CD4-positive, CD25-positive, alpha-beta regulatory T cell (primary cell): ENCODE data around the gene ARHGAP44. TPM values are rescaled to one million over a fixed set of nuclear protein-coding genes. Genes with fewer than 3 reads are reported as not detected.

ENCODE experiments used
- ATAC-seq, 2 donors: fragments of 150-1000 bp; cut with Tn5 transposase; one replicate each; pipeline ENCODE4 v1.10.0; 2021; ENCODE audit warnings: low read depth in 2 of 2, moderate number of reproducible peaks in 2 of 2, moderate library complexity in 1 of 2
- DNase-seq, 3 donors: peaks; one replicate each; pipeline versions ENCODE4 v3.0.0 to v3.0.0-alpha.2; 2012 to 2022; ENCODE audit warnings: mixed read lengths in 1 of 3
- H3K27ac ChIP-seq: one replicate; pipeline ENCODE4 v1.7.0; 2013; ENCODE audit warnings: mild to moderate bottlenecking, low read length; ENCODE audit not compliant: insufficient read depth, poor library complexity, severe bottlenecking
- H3K27me3 ChIP-seq: one replicate; pipeline ENCODE4 v1.7.0; 2013; ENCODE audit warnings: low read length; ENCODE audit not compliant: control insufficient read depth, insufficient read depth
- H3K36me3 ChIP-seq: one replicate; pipeline ENCODE4 v1.7.0; 2013; ENCODE audit warnings: mild to moderate bottlenecking, low read length, moderate library complexity; ENCODE audit not compliant: control insufficient read depth, insufficient read depth
- H3K4me1 ChIP-seq: 2 replicates; pipeline ENCODE4 v1.7.0; 2013; ENCODE audit warnings: mild to moderate bottlenecking, low read length; ENCODE audit not compliant: insufficient read depth, control insufficient read depth, poor library complexity, severe bottlenecking
- H3K4me3 ChIP-seq: one replicate; pipeline ENCODE4 v1.7.0; 2013; ENCODE audit warnings: low read depth, mild to moderate bottlenecking, low read length, moderate library complexity
- H3K9me3 ChIP-seq, 2 experiments: 1 replicate in 1 of 2; 2 replicates in 1 of 2; pipeline ENCODE4 v1.7.0; 2013; ENCODE audit warnings: low read length in 2 of 2, mild to moderate bottlenecking in 1 of 2, moderate library complexity in 1 of 2; ENCODE audit not compliant: control insufficient read depth in 2 of 2
- H3K27ac Mint-ChIP-seq, 3 donors: one replicate each; pipeline ENCODE4 v1.8.0; 2020 to 2022; ENCODE audit warnings: mild to moderate bottlenecking in 3 of 3, mixed read lengths in 3 of 3, moderate library complexity in 2 of 3
- H3K27me3 Mint-ChIP-seq: one replicate; pipeline ENCODE4 v1.8.0; 2022; ENCODE audit warnings: mild to moderate bottlenecking, mixed read lengths
- H3K36me3 Mint-ChIP-seq: one replicate; pipeline ENCODE4 v1.8.0; 2020; ENCODE audit warnings: mixed read lengths
- H3K4me1 Mint-ChIP-seq, 4 donors: one replicate each; pipeline ENCODE4 v1.8.0; 2020 to 2022; ENCODE audit warnings: mixed read lengths in 4 of 4, mild to moderate bottlenecking in 1 of 4
- H3K4me3 Mint-ChIP-seq, 4 donors: one replicate each; pipeline ENCODE4 v1.8.0; 2020 to 2022; ENCODE audit warnings: mild to moderate bottlenecking in 4 of 4, mixed read lengths in 4 of 4, moderate library complexity in 3 of 4
- H3K9me3 Mint-ChIP-seq, 7 donors: one replicate each; pipeline ENCODE4 v1.8.0; 2020 to 2022; ENCODE audit warnings: mixed read lengths in 7 of 7, mild to moderate bottlenecking in 3 of 7, moderate library complexity in 2 of 7
- polyA plus RNA-seq, 4 donors: library from polyadenylated mRNA; unstranded; fragments of 300-500 nt; fragmentation: Illumina TruSeq; gene quantifications; one replicate each; pipeline ENCODE4 v1.2.3, GENCODE V29; 2021
- total RNA-seq: library from RNA; stranded (reverse); gene quantifications from one replicate; pipeline ENCODE4 v1.2.3, GENCODE V29; 2022

The ARHGAP44 gene
- total and polyA plus RNA-seq, 5 donors from 2014 or later: 0.10 to 0.95 TPM; not detected in 3

GRCh38 chr17:12979826-12980500 lies 190.7 kb downstream of the ARHGAP44 start:
- Histone ChIP-seq H3K36me3 (no peaks in the 10 kb centered on the region), H3K4me1 (no peaks in the 10 kb centered on the region), H3K27me3 (peaks cover 2% of the 10 kb centered on the region), H3K27ac (no peak overlapping the region), H3K9me3 (no peaks in the 10 kb centered on the region), H3K4me3 (no peak overlapping the region)
- ATAC-seq (no peak), DNase-seq (no peak)
- Mint-ChIP-seq H3K27me3 (peaks cover 8% of the 10 kb centered on the region), H3K4me3 (no peak overlapping the region), H3K27ac (no peak overlapping the region), H3K9me3 (no peaks in the 10 kb centered on the region), H3K4me1 (no peaks in the 10 kb centered on the region), H3K36me3 (no peaks in the 10 kb centered on the region)

DNA sequence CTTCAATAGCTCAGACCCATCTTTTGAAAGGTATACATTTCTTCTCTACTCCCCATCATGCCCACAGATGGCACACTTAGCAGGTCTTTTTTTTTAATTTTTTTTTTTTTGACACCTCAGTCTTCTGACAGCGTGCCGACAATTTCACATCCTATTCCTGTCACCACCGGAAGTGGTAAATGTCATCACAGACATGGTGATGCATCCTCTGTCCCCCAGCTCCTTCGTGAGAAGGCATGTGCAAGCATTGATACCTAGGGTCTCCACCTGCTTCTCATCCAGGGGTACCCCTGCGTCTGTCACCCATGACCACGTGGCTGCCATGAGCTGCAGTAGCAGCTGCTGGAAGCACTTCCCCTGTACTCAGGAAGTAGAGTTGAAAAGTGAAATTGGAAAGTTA lies 192.9 kb downstream of the ARHGAP44 start:
- no peak overlapping the region for H3K27ac ChIP-seq
- H3K4me1 ChIP-seq: no peaks in the 10 kb centered on the region
- H3K4me3 ChIP-seq: no peak overlapping the region
- H3K9me3 Mint-ChIP-seq: no peaks in the 10 kb centered on the region
- no peaks in the 10 kb centered on the region for H3K9me3 ChIP-seq
- no peak overlapping the region for H3K4me3 Mint-ChIP-seq
- DNase-seq (no peak), ATAC-seq (no peak)
- H3K4me1 Mint-ChIP-seq: no peaks in the 10 kb centered on the region
- peak overlapping the region in 1 of 3 donors; percentile 43 for H3K27ac Mint-ChIP-seq
- peaks cover 2% of the 10 kb centered on the region for H3K27me3 ChIP-seq
- no peaks in the 10 kb centered on the region for H3K36me3 ChIP-seq
- H3K36me3 Mint-ChIP-seq: no peaks in the 10 kb centered on the region
- H3K27me3 Mint-ChIP-seq: peaks cover 2% of the 10 kb centered on the region

- Histone ChIP-seq H3K27ac (no peak overlapping the region), H3K4me3 (no peak overlapping the region), H3K36me3 (no peaks in the 10 kb centered on the region), H3K4me1 (no peaks in the 10 kb centered on the region), H3K9me3 (no peaks in the 10 kb centered on the region), H3K27me3 (no peaks in the 10 kb centered on the region)
- no peak for ATAC-seq
- no peaks in the 10 kb centered on the region for H3K36me3 Mint-ChIP-seq
- no peak overlapping the region for H3K4me3 Mint-ChIP-seq
- H3K4me1 Mint-ChIP-seq: peaks cover 0 to 3% (median 0%) of the 10 kb centered on the region in 4 donors
- no peaks in the 10 kb centered on the region for H3K9me3 Mint-ChIP-seq
- H3K27me3 Mint-ChIP-seq: no peaks in the 10 kb centered on the region
- no peak overlapping the region for H3K27ac Mint-ChIP-seq
- no peak for DNase-seq
These were observed 194.9 kb downstream of the ARHGAP44 start for GRCh38 chr17:12983991-12984884.

DNA sequence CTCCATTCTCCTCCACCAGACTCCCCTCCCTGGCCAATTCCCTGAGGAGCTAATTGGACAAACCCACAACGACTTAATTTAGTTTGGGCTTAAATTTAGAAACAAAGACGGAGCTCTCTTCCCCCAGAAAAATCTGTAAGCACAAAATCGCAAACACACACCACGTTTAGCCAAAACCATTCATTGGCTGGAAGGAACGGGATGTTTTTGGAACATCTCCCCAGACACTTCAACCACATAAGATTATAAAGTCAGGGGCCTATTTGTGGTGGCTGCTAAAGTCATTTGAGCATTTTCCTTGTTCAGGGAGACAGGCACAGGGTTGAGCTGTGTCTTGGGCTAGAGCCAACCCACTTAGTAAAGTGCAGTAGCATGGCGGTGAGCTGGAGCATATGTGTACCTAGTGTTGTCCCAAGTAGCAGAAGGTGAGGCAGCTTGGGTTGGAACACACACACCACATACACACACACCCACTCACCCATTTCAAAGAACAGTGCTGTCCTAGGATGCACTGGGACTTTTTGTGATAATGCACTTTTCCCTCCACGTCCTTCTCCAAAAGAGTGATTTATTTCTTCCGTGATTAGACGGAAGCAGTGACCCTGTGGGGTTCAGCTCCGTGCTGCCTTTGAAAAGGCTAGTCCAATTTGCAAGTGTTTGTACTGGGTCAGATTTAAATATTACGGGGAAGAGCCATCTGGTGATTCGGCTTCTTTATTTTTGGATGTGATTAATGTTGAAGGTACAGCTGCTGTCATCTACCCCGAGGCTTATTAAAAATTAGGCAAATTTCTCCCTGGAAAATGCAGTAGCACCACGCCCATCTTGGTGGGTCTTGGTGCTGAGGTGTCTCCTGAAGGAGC lies 196.4 kb downstream of the ARHGAP44 start:
- H3K27ac ChIP-seq: no peak overlapping the region
- no peak overlapping the region for H3K4me3 ChIP-seq
- H3K4me1 Mint-ChIP-seq: peaks cover 0 to 3% (median 0%) of the 10 kb centered on the region in 4 donors
- no peak overlapping the region for H3K27ac Mint-ChIP-seq
- H3K9me3 Mint-ChIP-seq: no peaks in the 10 kb centered on the region
- no peaks in the 10 kb centered on the region for H3K9me3 ChIP-seq
- no peaks in the 10 kb centered on the region for H3K27me3 ChIP-seq
- H3K27me3 Mint-ChIP-seq: no peaks in the 10 kb centered on the region
- no peak for DNase-seq
- ATAC-seq: no peak
- H3K36me3 Mint-ChIP-seq: no peaks in the 10 kb centered on the region
- no peak overlapping the region for H3K4me3 Mint-ChIP-seq
- H3K36me3 ChIP-seq: peaks cover 6% of the 10 kb centered on the region
- H3K4me1 ChIP-seq: no peaks in the 10 kb centered on the region

DNA sequence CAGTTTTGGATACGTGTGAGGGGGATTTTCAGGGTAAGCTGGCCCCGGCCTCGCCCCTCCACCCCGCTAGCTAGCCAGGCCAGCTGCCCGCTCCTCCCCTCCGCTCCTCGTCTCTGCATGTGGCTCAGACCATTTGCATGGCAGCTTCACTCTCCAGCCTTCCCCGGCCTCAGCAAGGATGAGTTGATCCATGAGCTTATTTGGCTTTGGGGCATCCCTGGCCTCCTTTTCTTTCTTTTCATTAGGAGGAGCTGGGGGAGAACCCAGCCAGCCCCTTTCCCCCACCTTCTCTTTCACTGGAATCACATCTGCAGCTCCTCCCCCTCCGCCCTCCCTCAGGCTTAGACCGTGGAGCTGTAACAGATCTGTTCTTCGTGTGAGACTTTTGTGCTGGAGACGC lies 197.8 kb downstream of the ARHGAP44 start:
- H3K9me3 ChIP-seq: no peaks in the 10 kb centered on the region
- no peaks in the 10 kb centered on the region for H3K27me3 ChIP-seq
- H3K27me3 Mint-ChIP-seq: no peaks in the 10 kb centered on the region
- H3K4me3 ChIP-seq: no peak overlapping the region
- DNase-seq: no peak
- no peaks in the 10 kb centered on the region for H3K4me1 ChIP-seq
- H3K9me3 Mint-ChIP-seq: no peaks in the 10 kb centered on the region
- no peak overlapping the region for H3K27ac ChIP-seq
- ATAC-seq: no peak
- peaks cover 0 to 3% (median 0%) of the 10 kb centered on the region in 4 donors for H3K4me1 Mint-ChIP-seq
- peaks cover 18% of the 10 kb centered on the region for H3K36me3 ChIP-seq
- H3K36me3 Mint-ChIP-seq: peaks cover 13% of the 10 kb centered on the region
- H3K27ac Mint-ChIP-seq: no peak overlapping the region
- no peak overlapping the region for H3K4me3 Mint-ChIP-seq

GRCh38 chr17:12990041-12990808 lies 200.9 kb downstream of the ARHGAP44 start:
- Mint-ChIP-seq H3K27me3 (no peaks in the 10 kb centered on the region), H3K36me3 (peaks cover 26% of the 10 kb centered on the region), H3K4me3 (no peak overlapping the region), H3K27ac (peak overlapping the region in 2 of 3 donors; percentile 5 to 59), H3K4me1 (peaks cover 0 to 3% (median 0%) of the 10 kb centered on the region in 4 donors), H3K9me3 (no peaks in the 10 kb centered on the region)
- no peaks in the 10 kb centered on the region for H3K9me3 ChIP-seq
- ATAC-seq (no peak), DNase-seq (no peak)
- H3K4me1 ChIP-seq: no peaks in the 10 kb centered on the region
- H3K4me3 ChIP-seq: no peak overlapping the region
- peaks cover 49% of the 10 kb centered on the region for H3K36me3 ChIP-seq
- H3K27me3 ChIP-seq: no peaks in the 10 kb centered on the region
- no peak overlapping the region for H3K27ac ChIP-seq

GRCh38 chr17:12990926-12991325 lies 201.6 kb downstream of the ARHGAP44 start:
- Histone ChIP-seq H3K4me3 (no peak overlapping the region), H3K36me3 (peaks cover 56% of the 10 kb centered on the region), H3K27ac (no peak overlapping the region), H3K27me3 (no peaks in the 10 kb centered on the region), H3K9me3 (no peaks in the 10 kb centered on the region), H3K4me1 (no peaks in the 10 kb centered on the region)
- no peak overlapping the region for H3K4me3 Mint-ChIP-seq
- H3K27ac Mint-ChIP-seq: no peak overlapping the region
- no peaks in the 10 kb centered on the region for H3K9me3 Mint-ChIP-seq
- H3K27me3 Mint-ChIP-seq: no peaks in the 10 kb centered on the region
- peaks cover 26% of the 10 kb centered on the region for H3K36me3 Mint-ChIP-seq
- DNase-seq (no peak), ATAC-seq (no peak)
- H3K4me1 Mint-ChIP-seq: peaks cover 0 to 3% (median 0%) of the 10 kb centered on the region in 4 donors
